HG03103 (cell line): ENCODE measurements around the gene OR2A7.
A peak's percentile ranks its signal among the peaks of the same experiment; 100 is the strongest.
"Not testable (repeated sequence)": the region's sequence is repeated elsewhere in the genome, so short reads cannot be mapped to it uniquely, and the experiment has no call there.

Source experiments
- ATAC-seq: cut with Tn5 transposase; IDR thresholded peaks from one replicate; pipeline ENCODE4 v1.9.1; 2021; ENCODE audit warnings: low read depth; ENCODE audit not compliant: unreplicated experiment

The OR2A7 gene, protein sequence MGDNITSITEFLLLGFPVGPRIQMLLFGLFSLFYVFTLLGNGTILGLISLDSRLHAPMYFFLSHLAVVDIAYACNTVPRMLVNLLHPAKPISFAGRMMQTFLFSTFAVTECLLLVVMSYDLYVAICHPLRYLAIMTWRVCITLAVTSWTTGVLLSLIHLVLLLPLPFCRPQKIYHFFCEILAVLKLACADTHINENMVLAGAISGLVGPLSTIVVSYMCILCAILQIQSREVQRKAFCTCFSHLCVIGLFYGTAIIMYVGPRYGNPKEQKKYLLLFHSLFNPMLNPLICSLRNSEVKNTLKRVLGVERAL

DNA sequence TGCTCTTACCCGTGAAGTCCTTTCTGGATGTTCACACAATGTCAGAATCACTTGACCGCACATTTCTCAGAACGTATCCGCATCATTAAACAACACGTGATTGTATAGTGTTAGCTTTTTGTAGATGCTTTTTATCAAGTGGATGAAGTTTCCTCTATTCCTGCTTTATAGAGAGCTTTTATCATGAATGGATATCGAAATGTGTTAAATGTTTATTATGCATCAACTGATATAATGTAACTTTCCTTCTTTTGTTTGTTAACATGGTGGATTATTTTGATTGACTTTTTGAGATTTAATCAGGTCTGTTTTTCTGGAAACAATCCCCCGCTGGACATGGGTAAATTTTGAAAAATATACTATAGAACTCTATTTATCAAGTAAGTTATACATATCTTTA lies at the start of gene OR2A7:
Gene OR2A7, minus strand, starts transcription at position 101 of the 400 bp plus-strand sequence. CDS start 5,164 bp downstream, outside the sequence.
- ATAC-seq, result not testable (repeated sequence)

DNA sequence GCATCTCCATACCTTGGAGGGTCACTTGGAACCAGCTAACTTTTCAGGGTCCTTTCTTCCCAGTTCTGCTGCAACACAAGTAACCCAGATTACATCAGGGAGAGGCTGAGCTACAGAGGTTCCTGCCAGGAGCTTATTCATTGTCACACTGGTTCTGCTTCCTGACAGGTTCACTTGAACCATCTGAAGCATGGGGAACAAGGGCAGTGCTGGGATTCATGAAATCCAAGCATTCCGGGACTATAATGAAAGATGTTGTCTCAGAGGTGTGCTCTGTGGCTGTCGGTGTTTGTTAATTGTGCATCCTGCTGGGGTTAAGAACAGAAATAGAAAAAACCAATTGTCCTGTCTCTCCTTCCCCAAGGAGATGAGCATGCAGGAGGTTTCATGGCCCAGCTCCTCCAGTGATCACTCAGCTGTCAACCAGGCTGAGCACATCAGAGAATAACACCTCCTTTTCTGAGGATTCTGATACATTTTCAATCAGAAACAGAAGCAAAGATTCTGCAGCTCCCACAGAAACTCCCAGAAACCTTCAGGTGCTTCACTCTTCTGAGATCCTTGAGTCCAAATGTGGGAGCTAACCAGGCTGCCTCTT lies 47.4 kb upstream of the OR2A7 start, which contains the start of gene OR2A1:
Gene OR2A1, plus strand, starts transcription at position 548 of the 598 bp plus-strand sequence. CDS start 5,706 bp downstream, outside the sequence.
- not testable (repeated sequence) for ATAC-seq

DNA sequence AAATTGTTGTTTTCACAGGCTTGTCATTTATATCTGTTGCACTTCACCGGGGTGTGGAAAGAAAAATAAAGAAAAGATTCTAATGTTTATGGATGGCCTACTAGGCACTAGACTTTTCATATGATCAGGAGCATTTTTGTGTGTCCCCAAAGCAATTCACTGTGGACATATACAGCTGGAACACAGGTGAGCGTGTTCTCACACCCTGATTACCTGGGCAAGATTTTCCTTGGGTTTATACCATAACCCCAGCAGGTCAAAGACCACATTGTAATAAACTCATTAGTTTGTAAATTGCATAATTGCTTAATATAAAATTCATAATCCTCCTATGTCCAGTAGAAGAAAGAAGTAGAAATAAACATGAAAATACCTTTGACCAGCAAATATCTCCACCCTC lies 46.6 kb upstream of the OR2A7 start:
- ATAC-seq, result not testable (repeated sequence)

DNA sequence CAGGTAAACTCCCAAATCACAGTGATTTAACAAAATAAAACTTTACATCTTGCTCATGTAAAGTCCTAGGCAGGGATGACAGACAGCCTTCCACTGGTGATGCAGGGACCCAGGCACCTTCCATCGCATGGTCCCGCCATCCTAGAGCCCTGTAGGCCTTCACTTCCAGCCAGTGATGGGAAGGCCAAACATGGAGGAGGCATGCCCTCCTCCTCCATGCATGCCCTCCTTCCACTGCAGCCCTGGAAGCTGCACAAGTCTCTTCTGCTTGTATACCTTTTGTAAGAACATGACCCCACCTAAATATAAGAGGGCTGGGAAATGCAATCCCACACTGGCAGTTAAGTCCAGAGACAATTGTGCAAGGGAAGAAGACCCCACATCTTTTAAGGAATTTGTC lies 45.1 kb upstream of the OR2A7 start:
- ATAC-seq, result not testable (repeated sequence)

DNA sequence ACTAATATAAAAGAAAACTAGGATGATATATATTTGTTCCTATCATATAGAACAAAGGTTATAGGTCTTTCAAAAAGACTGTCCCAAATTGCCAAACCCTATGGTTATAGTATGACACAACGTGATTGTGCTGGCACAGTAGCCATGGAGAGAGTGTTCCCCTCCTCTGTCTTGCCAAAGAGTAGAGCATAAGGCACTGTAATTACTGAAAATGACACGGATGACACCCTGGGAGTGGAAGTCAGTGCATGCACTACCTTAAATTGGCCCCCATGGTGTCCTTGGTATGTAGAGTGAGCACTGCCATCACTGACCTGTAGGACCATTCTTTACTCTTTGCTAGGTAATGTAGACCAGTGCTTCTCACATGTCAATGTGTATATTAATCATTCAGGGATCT lies 40.6 kb upstream of the OR2A7 start:
- not testable (repeated sequence) for ATAC-seq

DNA sequence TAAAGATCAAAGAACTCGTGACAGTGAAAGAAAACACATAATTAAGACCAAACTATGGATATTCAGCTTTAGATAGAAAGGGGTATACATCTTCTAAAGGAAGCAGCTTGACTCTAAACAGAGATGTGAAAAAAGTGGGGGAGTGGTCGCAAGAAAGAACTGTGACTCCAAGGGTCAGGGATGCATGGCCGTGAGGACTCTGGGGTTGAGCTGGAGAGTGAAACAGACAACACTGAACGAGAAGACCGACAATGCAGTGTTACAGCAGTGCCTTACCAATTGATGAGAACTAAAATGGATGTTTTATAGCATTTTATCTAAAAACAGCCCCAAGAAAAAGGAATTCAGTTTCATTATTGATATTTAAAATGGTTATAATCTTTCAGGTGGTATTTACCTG lies 39.0 kb upstream of the OR2A7 start:
- not testable (repeated sequence) for ATAC-seq

DNA sequence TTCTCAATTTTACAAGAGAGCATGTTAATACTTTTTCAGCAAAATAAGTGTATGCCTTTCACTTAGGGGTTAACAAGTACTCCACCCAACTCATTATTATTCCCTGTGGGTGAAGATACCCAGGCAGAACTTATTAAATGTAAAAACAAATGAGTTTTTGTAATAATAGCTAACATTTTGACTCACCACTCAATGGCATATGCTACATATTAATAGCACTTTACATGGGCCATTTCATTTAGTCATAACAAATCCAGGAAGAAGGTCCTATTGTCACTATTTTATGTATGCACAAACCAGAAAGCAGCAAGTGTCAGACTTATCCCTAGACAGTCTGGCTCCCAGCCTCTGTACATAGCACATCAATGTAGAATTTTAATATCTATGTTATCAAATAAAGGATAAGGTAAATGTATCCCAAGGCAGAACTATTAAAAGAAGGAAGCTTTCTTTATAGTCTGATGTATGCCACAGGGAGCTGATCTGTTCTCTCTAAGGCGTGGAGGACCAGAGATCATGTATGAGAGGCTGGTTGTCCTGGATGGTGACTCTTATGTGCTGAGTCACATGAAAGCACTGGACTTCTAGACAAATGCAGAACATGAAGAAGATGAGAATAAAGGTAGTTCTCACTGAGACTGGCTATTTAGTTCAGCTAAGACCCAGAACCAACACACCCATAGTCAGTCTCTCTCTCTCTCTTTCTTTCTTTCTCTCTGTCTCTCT lies 38.1 kb upstream of the OR2A7 start:
- ATAC-seq, result not testable (repeated sequence)

DNA sequence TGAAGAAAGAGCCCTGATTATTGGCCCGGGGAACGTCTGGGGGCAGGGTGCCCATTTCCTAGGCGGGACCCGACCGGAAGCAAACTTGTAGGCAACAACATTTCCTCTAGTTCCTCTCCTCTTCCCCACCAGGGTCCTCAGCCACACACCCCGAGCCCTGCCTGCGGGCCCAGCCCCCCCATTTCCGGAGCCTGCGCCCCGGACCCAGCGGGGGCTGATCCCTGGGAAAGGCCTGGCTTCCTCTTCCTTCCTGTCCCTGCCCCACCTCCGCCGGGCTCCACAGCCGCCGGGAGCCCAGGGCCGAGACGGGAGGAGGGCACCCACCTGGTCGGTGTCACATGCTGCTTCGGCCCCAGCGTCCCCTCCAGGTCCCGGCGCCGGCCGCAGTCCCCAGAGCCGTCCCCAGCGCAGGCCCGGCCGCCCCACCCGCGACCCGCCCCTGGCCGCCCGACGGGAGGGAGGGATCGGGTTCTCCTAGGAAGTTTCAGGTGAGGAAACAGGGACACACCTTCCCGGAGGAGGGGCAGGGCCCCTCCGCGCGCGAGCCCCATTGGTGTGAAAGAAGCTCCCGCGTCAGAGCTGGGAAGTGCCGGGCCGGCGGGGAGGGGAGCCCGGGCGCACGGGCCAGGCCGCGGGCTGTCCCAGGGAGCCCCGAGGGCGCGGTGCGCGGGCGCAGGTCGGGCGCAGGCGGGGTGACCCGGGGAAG lies 29.4 kb upstream of the OR2A7 start:
- peak; percentile 64 for ATAC-seq

DNA sequence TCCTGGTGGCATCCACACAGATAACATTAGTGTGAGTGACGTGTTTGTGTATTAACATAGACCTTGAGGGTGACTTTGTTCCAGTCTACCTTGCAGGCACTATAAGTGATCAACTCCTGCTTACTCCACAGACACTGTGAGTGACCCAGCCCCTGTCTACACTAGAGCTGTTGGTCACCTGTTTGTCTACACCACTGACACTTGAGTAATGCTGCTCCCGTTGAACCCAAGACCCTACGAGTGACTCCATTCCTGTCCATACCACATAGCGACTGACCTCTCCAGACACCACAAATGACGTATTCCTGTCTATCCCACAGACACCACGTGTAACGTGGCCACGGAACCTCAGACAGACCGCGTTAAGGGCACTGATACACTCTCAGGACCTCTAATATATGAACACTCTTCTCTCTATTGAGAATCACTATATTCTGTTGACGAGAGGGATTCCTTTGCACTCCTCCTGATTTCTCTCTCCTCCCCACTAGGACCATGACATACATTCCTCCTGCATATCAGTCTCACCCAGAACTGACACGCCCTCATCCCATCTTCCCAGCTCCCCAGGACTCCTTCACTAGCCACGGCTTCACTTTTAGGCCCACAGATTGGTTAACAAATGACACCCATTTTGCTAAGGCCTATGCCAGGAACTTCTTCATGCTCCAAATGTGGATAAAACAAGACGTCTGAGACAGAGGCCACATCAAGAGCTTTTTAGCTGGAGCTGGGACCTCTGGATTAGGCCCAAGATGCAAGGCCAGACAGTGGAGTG lies 28.0 kb upstream of the OR2A7 start:
- not testable (repeated sequence) for ATAC-seq

DNA sequence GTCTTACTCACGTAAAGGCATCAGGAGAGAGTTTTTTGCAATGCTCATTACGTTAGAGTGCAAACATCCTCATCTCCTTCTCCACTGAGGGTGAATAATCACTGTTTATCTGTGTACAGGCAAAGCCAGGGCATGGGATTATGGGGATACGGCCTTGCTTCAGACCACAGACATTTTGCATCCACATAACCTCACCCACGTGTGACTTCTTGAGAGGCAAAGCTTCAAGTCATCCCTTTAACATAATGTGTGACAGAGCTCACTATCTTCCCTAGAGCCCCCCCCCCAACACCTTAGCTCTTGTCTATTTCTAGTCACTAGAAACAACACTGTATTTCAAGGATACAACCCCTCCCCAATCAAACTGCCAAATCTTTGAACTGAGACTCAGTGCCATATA lies 27.0 kb upstream of the OR2A7 start:
- not testable (repeated sequence) for ATAC-seq

DNA sequence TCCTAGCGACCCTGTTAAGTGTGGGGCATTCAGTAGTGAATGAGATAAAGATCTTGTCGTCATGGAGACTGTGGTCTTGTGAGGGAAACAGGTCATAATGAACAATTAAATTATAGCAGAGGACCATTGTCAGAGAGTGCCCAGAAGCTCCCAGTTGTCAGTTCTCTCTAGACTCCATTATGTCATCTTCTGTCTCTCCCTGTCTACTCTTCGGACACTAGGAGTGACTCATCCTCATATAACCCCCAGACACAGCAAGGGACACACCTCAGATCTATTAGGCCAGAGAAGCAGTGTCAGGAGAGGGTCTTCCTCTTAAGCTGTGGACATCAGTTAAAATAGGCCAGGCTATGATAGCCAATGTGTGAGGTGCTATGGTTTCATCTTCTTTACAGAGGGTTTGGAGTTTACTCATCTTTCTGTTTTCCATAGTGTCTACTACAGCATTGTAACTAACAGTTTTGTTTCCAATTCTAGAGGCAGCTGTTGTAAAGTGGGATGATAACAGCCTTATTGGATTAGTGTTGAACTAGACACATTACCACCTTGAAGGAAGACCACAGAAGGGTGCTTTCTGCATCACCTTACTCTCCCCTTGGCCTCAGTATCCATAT lies 22.7 kb upstream of the OR2A7 start:
- ATAC-seq, result not testable (repeated sequence)

DNA sequence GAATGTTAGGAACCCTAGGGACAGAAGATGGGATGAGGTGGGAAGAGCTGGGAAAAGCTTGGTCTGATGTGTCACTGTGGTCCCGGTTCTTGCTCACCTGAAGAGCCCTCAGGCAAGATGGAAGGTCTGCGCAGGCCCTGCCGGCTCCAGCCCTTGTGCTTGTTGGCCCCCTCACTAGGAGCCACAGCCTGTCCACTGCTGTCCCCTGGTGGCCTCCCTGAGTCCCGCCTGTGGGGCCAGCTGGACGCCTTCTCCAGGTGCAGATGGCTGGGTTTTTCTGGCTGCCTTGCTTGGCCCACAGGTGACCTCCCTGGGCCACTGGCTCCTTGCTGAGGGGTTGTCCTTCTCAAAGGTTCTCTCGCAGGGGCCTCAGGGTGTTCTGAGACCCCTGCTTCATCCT lies 19.1 kb upstream of the OR2A7 start:
- not testable (repeated sequence) for ATAC-seq

DNA sequence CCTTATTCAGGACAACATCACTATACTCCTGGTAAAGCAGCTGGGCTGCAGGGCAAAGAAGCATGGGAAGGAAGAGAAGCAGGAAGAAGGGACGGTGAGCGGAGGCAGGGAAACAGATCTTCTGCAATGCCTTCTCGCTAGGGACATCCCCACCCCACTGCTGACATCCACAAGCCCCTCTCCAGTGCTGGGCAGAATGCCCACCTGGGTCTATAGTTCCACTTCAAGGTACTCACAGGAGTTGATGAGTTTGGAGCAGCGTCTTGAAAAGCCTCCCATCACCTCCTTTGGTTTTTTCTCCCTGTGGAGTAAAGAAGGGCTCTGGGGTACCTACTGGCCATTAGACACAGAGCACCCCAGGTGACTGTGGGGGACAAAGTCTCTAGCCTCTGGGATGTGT lies 17.9 kb upstream of the OR2A7 start:
- ATAC-seq, result not testable (repeated sequence)

DNA sequence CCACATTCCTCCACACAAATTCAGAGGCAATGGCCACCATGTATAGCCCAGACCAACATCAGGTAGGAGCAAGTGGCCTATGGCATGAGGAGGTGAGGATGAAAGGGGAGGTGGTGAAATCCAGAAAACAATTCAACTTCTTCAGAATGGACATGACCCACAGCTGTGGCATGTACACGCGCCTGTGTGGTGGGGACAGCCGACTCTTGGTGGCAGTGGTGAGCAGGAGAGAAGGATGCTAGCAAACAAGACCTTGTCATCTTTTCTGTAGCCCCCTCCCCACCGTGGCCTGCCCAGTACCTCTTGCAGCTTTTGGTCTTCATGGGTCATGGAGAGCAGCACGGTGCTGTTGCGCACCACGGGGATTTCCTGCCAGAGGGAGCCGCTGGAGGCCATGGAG lies 17.4 kb upstream of the OR2A7 start:
- not testable (repeated sequence) for ATAC-seq

DNA sequence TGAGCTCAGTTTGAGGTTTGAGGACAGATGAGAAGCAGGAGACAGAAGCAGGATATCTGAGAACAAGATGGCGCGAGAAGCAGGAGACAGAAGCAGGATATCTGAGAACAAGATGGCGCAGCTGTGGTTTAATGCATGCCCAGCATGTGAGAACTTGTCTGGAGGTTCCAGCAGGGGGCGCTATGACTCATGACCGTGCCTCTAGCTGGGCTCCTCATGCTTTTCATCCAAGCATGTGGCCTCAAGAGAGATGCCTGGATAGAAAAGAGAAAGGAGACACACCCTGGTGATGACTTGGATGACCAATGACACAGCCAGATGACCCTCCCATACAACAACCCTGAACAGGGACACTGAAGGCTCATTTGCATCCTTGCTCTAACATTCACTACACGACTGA lies 15.4 kb upstream of the OR2A7 start:
- not testable (repeated sequence) for ATAC-seq

DNA sequence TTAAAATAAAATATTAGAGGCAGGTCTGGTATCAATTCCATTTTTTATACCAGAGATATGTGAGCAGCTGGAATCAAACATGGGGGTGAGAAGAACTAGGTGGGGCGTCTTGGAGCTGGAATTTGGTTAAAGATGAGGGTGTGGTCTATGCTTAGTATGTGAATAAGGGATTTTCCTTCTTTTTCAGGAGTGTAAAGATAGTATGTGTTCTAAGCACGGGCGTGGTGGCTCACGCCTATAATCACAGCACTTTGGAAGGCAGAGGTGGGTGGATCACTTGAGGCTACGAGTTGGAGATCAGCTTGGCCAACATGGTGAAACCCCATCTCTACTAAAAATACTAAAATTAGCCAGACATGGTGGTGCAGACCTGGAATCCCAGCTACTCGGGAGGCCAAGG lies 10.7 kb upstream of the OR2A7 start:
- not testable (repeated sequence) for ATAC-seq

DNA sequence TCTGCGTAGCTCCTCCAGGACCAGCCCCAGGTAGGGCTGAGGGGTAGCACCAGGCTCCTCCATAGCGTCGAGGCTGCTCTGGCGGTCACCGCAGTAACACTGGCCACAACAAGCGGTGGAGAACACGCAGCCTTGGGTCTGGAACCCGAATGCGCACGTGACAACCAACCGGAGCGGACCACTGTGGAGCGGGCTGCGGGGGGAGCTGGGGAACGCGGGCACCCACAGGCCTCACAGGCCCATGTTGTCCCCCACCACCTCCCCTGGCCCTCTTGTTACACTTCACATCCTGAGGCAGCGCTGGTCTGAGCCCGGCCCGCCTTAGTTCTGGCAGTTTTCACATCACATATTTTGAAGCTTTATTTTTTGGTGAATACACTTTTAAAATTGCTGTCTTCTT lies 4.6 kb upstream of the OR2A7 start, which contains the start of gene CTAGE8:
Gene CTAGE8, minus strand, starts transcription at position 101 of the 400 bp plus-strand sequence. Its CDS starts 38 bp downstream, at position 63.
- ATAC-seq, result not testable (repeated sequence)

DNA sequence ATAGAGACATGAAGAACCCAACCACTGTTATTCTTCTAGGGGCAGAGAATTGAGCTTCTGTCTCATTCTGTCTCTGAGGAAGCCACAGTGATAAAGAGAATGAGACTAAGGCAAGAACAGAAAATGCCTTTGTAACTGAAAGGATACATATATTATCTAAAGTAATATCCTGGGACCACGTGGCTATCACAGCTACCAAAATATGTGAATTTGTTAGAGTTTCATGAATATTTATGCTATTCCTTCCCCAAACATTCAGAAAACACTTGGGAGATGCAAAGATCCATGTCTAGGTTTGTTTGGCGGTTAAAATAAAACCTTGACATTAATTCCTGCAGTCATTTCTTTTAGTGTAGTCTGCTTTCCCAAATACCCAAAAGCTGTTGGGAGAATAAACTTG lies 2.5 kb downstream of the OR2A7 start:
- not testable (repeated sequence) for ATAC-seq

DNA sequence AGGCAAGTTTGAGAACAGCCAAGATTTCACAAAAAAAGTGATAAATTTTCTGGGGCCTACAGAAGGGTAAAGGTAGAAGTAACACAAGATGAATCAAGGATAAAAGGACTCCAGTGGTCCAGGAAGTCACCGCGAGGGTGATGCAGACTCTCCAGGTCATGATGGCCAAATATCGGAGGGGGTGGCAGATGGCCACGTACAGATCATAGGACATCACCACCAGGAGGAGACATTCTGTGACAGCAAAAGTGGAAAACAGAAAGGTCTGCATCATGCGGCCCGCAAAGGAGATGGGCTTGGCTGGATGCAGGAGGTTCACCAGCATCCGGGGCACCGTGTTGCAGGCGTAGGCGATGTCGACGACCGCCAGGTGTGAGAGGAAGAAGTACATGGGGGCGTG lies 5.5 kb downstream of the OR2A7 start:
- ATAC-seq, result not testable (repeated sequence)
